GM18519 (cell line): ENCODE results near the gene ADCK1.
"Not testable (repeated sequence)": the region's sequence is repeated elsewhere in the genome, so short reads cannot be mapped to it uniquely, and the experiment has no call there.

Experiments used
- ATAC-seq: cut with Tn5 transposase; IDR thresholded peaks from one replicate; pipeline ENCODE4 v1.9.1; 2021; ENCODE audit warnings: mild to moderate bottlenecking, moderate library complexity; ENCODE audit not compliant: unreplicated experiment, low FRiP score

The ADCK1 gene

DNA sequence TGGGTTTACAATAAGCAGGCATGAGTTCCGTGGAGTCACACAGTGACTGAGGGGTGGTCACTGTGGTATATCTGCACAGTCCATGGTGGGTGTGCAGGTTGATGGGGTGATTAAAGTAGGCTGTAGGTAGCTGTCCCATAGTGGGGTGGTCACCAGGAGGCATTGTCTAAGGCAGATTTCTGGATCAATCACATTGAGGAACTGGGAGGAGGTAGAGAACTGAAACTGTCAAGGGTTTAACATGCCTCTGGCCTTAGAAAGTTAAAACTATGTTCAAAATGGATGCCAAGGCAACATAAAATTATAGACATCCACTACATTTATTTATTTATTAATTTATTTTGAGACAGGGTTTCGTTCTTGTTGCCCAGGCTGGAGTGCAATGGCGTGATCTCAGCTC, 8.3 kb downstream of the ADCK1 start:
- ATAC-seq = no peak

DNA sequence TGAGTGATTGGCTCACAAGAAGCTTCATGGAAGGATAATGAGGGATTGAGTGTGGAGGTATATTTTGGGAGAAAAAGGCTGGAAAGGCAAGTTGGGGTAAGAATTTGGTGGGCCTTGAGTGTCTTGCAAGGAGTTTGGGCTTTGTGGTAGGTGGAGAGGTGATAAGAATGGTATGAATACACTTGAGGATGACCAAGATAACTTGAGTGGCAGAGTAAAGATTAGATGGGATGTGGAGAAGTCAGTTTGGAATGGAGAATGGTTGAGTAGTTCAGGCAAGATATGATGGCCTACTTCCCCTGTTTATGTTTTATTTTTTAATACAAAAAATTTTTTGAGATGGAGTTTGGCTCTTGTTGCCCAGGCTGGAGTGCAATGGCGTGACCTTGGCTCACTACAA, 9.1 kb downstream of the ADCK1 start:
- ATAC-seq = no peak

DNA sequence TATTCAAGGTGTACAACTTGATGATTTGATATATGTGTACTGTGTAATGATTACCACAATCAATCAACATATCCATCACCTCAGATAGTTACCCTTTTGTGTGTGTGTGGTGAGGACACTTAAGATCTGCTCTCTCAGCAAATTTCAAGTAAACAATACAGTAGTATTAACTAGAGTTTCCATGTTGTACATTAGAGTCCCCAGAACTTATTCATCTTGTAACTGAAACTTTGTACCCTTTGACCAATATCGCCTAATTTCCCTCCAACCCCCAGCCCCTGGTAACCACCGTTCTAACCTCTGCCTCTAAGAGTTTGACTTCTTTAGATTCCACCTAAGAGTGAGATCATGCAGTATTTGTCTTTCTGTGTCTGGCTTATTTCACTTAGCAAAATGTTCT, 12.1 kb downstream of the ADCK1 start:
- ATAC-seq = no peak

DNA sequence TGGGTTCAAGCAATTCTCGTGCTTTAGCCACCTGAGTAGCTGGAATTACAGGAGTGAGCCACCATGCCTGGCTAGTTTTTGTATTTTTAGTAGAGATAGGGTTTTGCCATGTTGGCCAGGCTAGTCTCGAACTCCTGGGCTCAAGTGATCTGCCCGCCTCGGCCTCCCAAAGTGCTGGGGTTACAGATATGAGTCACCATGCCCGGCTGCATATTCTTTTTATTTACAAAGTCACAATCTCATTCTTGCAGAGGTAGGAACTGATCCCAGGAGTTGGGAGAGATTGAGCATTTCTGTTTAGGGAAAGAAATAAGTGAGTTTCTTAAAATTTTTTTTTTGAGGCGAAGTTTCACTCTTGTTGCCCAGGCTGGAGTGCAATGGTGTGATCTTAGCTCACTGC, 12.8 kb downstream of the ADCK1 start:
- not testable (repeated sequence) for ATAC-seq

DNA sequence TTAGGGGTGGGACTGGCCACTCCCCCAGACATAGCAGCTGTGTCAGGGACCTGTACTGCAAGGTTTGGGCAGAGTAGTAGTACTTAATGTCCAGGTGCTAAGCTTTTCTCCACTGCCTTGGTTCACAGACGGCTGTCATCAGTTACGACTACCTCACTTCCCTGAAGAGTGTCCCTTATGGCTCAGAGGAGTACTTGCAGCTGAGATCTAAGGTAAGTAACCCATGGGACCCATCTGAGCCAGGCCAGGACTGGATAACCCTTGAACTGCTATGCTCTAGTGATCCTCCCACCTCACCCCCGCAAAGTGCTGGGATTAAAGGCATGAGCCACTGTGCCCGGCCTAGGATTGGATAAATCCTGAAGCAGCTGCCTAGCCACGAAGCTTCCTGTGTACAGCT, 22.4 kb downstream of the ADCK1 start:
- ATAC-seq = no peak

DNA sequence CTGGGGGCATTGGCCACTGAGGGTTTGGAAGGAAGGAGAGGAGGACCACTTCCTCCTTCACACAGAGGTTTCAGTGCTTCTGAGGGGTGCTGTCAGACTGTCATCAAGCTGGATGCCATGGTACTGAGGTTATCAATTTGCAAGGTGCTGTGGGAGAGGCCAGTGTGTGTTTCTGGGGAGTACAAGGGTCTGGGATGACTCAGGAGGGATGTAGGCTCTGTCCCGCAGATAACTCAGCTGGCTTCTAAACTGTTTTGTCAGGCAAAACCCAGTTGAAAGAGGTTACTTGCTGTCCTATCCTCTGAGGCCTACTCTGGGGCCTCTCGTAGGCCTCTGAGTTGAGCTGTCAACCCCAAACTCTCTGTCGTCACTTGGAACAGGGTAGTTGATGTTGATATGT, 22.8 kb downstream of the ADCK1 start:
- no peak for ATAC-seq

DNA sequence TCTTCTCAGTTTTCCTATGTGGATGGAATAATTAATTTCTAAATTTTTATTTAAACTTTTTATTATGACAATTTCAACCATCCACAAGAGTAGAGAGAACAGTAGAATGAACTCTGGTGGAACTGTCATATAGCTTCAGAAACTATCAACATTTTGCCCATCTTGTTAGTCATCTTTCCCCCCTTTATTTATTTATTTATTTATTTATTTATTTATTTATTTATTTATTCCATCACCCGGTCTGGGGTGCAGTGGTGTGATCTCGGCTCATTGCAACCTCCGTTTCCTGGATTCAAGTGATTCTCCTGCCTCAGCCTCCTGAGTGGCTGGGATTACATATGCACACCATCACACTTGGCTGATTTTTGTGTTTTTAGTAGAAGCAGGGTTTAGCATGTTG, 23.5 kb downstream of the ADCK1 start:
- ATAC-seq = no peak

DNA sequence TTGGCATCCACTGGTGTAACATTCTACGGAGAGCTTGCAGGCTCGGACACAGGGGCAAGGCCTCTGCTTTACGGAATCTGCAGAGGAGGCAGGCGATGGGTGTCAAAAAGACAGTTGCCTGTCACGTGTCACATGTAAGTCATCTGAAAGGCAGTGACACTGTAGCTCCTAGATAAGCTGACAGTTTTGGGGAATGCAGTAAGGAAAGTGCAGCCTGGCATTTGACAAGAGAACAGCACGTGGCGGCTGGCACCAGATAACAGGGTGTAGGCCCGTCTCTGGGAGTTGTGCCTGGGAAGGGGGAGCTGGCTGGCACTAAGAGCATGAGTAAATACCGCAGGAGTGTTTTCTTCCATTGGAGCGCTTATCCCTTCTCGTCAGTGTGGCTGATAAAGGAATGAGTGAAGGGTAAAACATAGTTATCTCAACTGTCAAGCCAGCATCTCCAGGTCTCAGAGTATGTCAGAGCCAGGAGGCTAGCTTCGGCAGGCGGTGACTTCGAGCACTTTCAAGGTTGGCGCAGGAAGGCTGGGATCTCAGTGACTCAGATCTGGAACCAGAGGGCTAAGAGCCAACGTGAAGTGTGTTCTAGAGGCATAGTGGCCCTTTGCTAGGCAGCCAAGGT, 26.1 kb downstream of the ADCK1 start:
- no peak for ATAC-seq

DNA sequence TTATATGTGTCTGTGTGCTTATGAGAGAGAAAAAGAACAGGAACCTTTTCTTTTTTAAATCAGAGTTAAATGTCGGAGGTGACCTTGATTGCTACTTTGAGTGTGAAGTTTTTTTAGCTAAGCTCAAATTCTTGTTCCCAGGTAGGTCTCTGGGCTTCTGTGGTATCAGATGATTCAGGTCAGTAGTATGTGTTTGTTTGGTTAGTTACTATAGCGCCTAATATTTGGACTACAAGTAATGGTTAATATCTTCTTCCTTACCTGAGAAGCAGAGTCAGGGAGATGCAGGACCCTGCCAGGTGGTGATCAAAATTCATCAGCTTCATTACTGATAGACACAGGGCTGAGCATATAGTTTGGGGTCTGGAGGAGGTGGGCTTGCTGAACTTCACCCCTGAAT, 30.8 kb downstream of the ADCK1 start:
- no peak for ATAC-seq

DNA sequence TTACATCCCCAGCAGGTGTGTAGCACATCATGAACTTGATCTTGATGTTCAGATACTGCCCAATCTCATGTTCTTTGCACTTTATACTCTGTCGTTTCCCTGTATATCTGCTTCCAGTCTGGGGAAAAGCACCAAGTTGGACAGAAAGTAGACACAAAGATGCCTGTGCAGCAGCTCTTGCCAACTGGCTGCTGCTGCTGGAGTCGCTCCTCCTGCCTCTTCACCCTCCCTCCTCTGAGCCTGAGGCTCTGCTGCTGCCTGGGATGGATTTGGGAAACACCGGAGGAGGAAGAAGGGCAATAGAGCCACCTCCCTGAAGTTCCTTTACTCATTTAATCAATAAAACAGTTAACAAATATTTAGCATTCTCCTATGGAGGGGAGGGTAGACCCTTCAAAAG, 32.4 kb downstream of the ADCK1 start:
- ATAC-seq = no peak

DNA sequence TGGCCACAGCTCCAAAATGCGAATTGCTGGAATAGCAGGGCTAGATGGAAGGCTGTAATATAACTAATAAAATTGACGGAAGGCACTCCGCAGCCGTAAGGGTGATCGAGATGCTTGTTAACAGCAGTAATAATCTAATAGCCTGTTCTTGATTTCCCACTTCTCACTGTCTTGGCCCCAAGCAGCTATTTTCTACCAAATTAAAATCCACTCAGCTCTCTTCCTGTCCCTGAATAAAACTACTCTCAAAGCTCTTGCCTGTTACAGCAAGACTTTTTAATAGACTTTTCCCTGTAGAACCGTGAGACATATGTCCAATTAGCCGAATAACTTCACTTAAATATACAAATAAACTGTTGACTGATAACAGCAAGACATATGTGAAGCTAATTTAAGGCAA, 38.0 kb downstream of the ADCK1 start:
- no peak for ATAC-seq

DNA sequence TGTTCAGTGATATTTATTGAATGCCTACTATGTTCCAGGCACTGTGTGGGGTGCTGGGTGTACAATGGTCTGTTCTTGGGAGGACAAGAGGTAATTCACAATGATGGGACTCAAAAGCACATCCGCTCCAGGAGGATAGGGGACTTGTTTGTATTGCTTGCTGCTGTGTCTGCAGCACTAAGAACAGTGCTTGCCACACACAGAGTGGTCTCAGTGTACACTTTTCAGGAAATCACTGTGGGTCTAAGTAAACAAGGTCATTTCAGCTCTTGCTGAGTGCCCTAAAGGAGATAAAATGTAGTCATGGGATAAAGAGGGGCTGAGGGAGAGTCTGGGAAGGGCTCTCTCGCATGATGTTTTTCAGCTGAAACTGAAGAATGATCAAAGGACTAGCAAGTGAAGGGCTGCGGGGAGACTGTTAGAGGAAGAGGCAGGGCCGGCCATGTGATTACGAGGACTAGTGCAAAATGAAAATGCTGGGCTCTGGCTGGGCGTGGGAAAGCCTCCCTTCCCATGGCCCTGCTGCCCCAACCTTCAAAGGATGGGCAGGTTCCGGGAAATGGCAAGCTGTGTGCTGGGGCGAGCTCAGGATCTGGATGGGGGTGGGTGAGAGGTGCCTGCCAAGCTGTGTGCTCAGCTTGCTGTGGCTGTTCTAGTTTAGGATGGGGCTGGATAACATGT, 39.1 kb downstream of the ADCK1 start:
- ATAC-seq = no peak

DNA sequence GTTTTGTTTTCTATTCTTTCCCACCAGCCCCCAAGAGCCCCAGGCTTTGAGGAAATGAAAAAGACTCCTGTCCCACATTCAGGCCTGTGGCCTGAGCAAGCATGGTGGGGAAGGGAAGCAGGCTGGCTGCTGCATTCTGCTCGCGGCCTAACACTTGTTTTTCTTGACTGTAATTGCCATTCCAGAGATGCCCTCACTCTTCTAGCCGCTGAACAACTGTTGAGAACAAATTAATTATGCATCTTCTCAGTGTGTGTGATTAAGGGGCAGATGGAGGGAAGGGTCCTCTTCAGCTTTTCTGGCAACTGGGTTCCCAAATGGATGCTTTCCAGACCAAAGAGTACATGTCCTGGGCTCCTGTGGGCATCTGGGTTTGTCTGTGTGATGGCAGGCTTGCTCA, 43.3 kb downstream of the ADCK1 start:
- no peak for ATAC-seq

DNA sequence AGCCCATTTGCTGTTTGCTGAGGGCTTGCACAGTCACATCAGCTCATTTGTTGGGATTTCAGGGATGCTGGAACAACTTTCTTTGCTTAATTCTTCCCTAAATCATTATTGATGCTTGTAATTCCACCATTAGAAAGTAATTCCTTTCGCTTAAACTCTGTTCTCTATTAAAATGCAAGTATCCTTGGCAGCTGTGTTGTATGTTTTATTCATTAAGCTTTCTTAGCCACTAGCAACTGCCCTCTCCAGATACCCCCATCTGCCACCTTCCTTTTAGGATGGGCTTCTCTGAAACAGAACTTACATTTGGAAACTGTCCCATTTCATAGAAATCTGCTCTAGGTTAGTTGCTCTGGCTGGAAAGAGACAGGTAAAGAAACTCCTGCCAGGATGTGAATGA, 43.7 kb downstream of the ADCK1 start:
- no peak for ATAC-seq

DNA sequence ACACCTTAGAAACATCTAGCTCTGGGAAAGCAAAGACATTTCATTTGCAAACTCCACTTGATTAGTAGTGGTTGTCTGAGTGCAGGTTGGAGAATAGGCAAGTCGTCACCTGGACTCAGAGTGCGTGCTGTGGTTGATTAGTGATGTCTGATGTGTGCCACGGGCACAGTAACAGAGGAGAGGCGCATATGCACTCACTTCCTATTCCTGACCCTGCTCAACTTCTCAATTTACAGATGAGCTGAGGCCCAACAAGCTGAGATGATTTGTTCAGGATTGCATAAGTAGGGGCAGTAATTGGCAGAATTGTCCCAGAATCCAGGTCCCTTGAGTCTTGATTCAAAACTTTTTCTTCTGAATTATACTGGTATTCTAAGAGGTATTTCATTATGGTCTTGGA, 44.9 kb downstream of the ADCK1 start:
- no peak for ATAC-seq

DNA sequence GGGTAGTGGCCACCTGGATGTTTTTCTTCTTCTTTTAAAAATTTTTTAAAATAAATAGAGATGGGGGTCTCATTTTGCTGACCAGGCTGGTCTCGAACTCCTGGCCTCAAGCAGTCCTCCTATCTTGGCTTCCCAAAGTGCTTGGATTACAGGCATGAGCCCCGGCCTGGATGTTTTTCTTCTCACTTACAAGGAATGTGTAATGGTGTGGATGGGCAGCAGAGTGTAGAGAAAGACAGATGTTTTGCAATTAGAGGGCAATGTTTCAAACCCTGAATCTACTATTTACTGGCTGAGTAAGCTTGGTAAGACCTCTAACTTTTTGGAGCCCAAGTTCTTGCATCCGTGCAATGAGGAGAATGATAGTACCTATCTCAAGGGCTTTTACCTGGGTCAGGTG, 48.1 kb downstream of the ADCK1 start:
- no peak for ATAC-seq

DNA sequence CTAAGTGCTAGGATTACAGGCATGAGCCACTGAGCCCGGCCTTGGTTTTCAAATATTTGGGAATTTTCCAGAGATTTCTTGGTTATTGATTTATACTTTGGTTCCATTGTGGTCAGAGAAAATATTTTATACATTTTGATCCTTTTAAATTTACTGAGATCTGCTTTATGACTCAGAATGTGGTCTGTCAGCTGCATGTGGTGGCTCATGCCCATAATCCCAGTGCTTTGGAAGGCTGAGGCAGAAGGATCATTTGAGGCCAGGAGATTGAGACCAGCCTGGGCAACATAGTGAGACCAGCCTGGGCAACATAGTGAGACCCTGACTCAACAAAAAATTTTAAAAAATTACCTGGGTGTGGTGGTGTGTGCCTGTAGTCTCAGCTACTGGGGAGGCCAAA, 49.8 kb downstream of the ADCK1 start:
- no peak for ATAC-seq

DNA sequence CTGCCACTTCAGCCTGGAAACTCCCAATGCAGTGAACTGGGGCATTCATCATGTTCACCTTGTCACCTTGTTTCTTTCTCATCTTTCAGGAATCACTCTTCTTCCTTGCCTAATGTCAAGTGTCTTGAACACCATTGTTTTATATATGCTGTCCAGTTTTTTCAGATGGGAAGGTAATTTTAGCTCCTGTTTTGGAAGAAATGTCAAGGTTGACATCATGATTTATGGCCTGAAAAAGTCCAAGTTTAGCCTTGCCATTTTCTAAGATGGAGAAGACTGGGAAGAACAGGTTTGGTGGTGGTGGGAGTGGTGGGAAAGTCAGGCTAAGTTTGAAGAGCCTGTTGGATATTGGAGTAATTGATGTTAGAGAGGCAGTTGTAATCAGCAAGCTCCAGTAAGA, 54.0 kb downstream of the ADCK1 start:
- ATAC-seq = no peak

DNA sequence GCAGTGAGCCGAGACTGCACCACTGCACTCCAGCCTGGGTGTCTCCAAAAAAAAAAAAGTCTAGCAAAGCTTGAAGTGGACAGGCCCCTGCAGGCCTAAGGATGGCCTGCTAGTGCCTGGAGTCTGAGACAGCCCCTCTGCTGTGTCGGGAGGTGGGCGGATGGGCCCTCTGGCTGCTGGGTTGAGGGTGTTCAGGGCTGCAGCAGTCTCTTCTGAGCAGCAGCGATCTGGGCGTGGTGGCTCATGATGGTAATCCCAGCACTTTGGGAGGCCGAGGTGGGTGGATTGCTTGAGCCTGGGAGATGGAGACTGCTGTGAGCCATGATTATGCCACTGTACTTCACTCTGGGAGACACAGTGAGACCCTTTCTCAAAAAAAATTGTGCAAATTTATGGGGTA, 57.0 kb downstream of the ADCK1 start:
- no peak for ATAC-seq

DNA sequence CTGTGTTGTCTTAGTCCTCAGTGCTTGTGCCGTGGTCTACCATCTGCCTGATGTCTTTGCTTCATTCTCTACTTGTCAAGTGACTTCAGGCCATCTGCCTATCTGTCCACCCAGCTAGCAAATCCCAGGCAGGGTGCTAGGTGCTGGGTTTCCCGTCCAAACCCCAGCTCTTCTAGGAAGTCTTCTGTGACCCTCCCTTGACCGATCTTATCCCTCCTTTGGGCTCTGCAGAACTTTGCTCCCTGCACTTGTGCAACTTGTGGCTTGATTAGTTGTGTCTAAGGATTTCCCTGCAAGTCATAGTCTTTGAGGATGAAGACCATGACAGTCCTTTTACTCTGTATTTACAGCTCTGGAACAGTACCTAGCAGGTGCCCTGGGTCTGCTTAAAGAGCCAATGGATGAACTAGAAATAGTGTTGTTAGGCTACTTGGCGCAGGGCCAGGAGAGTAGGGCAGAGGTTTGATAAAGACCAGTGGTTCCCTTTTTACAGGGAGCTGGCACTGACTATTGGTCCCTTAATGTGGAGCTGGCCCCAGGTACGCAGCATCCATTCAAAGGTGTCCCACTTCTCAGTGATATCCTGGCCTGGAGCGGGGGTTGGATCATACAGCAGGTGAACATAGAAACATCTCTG, 60.1 kb downstream of the ADCK1 start:
- ATAC-seq = no peak

DNA sequence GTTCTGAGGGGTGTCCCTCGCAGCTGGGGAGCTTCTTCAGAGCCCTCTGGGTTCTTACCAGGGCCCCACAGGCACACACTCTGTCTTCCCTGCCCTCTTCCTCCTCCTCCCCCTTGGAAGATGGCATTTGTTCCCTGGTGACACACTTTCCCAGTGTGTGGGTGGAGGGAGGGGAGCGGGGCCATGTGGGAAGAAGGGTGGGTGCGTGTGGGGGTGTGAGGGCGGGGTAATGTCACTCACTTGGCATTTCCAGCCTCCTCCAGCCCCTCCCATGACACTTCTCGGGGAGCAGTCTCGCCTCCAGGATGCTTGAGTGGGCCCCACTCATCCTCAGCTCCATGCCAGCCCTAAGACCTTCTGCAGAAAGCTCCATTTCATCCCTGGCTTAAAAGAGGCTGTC, 61.3 kb downstream of the ADCK1 start:
- ATAC-seq = no peak

DNA sequence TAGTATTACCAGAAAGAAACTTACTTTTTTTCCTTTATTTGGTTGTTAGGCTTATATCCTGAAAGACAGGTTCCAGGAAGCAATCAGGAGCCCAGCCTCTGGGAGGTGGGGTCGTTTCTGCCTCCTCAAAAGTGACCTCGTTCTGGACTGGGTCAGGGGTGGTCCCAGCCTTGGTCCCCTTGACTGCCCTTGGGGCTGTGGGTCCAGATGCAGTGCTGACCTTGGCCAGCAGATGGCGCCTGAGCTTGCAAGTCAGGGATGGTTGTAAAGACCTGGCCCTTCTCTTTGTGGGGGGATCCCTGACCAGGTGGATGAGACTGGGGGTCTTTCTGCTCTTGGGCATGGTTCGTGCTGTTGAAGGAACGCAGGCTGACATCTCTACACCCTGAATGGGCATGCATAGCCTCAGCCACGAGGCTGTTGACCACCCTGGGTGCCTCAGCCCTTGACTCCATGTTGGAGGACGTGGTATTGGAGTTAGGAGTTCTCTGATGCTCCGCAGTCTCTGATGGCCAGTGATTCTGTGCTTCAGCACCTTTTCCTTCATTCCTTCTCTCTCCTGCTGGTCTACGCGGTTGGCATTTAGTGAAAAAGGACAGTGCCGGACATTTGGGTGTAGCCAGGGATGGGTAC, 62.4 kb downstream of the ADCK1 start:
- peak; percentile 85 for ATAC-seq
